Measurements from ENCODE around the gene GSTM1. TPM values are rescaled to one million over a fixed set of nuclear protein-coding genes. Genes with fewer than 3 reads are reported as not detected.

GSTM1 gene
- polyA plus RNA-seq, 10 donors = 0.28 to 59.1 (median 1.2) TPM; not detected in 1

DNA sequence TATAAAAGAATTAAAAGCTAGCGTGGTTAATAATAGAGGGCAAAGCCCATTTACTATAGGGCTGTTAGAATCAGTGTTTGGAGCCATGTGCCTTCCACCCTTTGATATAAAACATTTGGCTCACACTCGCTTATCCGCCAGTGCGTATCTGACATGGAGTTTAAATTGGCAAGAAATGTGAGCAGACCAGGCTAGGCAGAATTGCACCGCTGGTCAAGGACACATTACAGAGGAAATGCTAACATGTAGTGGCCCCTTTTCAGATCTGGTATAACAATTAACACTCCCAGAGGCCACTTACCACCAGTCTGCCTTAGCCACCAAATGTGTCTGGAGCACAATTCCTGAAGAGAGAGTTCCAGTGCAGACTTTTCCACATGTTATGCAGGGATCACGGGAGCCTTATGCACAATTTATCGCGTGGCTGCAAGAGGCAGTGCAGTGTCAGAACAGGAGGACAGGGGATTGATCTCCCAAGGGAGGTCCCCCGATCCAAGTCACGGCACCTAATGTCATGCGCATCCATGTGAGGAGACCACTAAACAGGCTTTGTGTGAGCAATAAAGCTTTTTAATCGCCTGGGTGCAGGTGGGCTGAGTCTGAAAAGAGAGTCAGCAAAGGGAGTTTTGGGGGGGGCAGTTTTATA, 39.2 kb downstream of the GSTM1 start:
- DNase-seq = no peak

DNA sequence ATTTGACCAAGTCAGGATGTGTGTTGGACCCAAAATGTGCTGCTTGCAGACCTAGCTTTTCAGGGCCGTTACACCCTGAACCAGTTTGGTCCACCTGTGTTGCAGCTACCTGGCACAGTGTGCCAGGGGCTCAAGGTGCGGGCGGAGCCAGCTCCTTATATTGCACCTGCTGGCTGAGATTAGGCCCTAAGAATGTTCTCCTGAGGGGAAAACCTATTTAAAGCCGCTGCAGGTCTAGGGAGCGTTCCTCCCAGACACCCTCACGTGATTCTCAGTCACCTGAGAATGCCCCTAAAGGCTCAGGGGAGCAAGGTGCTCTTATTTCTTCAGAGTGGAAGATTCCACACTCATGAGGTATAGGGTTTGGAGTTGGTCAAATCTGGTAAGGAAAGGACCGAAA, 41.3 kb downstream of the GSTM1 start:
- no peak for DNase-seq

DNA sequence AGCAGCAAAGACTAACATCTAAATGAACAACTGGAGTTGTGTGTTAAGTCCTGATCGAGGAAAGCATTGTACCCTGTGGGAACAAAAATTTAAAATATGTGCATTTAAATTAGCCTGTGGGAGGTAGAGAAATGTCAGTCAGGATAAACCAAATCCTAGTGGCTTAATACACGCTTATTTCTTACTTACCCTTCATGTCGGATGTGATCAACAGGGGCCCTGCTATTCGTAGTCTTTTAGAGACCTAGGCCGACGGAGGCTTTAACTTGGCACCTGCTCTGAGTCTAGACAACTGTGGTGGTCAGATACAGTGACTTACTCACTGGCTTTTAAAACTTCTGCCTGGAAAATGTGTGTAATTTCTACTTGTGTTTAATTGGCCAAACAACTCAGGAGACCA, 43.0 kb downstream of the GSTM1 start:
- no peak for DNase-seq

GRCh38 chr1:109732390-109732881, 44.8 kb downstream of the GSTM1 start:
- DNase-seq = no peak

- no peak for DNase-seq
Measured at GRCh38 chr1:109733236-109733870, 45.7 kb downstream of the GSTM1 start.

DNA sequence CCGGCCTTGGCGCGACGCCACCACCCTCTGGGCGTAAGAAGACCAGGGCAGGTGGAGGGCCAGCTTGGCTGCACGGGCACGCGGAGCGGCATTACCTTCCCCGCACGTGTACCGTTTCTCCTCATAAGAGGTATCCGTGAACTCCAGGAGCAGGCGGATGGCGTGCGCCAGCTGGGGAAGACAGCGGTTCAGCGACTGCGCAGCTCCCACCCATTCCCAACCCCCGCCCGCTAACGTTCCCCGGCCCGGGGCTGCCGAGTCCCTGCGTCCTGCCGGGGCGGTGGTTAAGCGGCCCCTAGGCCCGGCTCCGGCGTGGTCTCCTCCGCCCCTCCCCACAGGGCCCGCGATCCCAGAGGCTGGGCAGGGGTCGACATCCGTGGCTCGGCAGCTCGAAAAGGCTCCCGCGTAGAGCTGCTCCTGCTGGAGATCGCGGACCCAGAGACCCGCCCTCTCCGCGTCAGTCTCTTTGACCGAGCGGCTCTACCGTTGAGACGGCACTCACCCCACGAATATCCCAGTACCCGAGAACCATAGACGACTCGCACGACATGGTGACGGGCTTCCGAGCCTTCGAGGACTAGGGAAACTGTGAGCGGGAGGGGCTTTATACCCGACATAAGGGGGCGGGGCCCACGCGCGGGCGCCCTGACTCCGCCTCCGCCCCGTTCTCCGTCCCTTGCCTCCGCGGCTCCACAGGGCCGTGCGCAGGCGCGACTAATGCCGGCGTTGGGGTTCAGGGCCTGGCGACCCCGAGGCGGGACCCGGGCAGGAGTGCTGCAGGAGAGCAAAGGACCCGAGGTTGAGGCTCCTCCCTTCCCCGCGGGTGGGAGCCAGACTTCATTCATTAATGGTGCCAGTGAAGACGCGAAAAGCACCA, 52.4 kb downstream of the GSTM1 start:
- DNase-seq = peak; percentile 66 to 94 (median 84)

DNA sequence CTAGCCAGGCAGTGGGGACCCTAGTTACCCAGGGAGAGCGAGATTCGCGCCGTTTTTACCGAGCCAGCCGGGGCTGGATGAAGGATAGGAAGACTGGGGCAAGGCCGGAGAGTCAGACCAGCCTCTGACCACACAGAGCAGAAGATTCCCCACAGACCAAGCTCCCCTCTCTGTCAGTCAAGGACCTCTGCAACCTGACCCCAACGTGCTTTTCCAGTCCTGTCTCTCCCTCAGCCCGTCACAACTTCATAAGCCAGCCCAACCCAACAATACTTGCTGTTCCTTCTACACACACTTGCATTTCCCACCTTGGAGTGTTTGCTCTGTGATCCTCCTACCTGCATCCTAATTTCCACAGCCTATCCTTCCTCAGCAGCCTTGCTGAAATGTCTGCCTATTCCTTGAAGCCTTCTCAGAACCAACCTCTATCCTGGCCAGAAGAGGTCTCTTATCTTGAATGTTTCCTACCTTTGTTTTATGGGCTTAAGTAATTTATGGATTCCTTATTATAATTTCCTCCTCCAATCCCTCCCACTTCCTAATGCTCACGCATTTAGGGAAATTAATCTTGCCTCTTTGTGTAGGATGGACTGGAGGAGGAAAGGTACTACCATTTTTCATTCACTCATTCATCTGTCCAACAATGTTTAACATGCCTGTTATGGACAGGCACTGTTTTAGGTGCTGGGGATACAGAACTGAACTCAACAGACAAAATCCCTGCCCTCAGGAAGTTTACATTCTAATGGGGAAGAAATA, 53.2 kb downstream of the GSTM1 start, which contains the start of gene GSTM3:
Gene GSTM3, minus strand, starts transcription at position 424 of the 759 bp plus-strand sequence. CDS start 751 bp downstream, outside the sequence.
- DNase-seq = peak in 1 of 3 donors; percentile 9

Other genes with a start within 250 kb of the GSTM1 start
- 100 to 1,000 TPM in 9 of 10 donors, 10 to 100 TPM in 1; 90.2 to 305 (median 215) TPM for gene SYPL2, start 221.3 kb upstream of the GSTM1 start, polyA plus RNA-seq (ENCODE audit: insufficient read length in 10 of 10)
- gene ATXN7L2, start 203.9 kb upstream of the GSTM1 start, polyA plus RNA-seq (ENCODE audit: insufficient read length in 10 of 10) = 10 to 100 TPM; 11.8 to 32.9 (median 20.8) TPM
- 10 to 100 TPM in 4 of 10 donors, 1 to 10 TPM in 6; 6.2 to 12.4 (median 9.2) TPM for gene CYB561D1, start 193.7 kb upstream of the GSTM1 start, polyA plus RNA-seq (ENCODE audit: insufficient read length in 10 of 10)
- 10 to 100 TPM in 6 of 10 donors, 1 to 10 TPM in 4; 8.8 to 16.9 (median 10.7) TPM for gene AMIGO1, start 178.1 kb upstream of the GSTM1 start, polyA plus RNA-seq (ENCODE audit: insufficient read length in 10 of 10)
- 1 to 10 TPM in 9 of 10 donors, under 1 TPM in 1; 0.95 to 2.4 (median 1.6) TPM for gene GPR61, start 147.9 kb upstream of the GSTM1 start, polyA plus RNA-seq (ENCODE audit: insufficient read length in 10 of 10)
- gene GNAI3, start 139.2 kb upstream of the GSTM1 start, polyA plus RNA-seq (ENCODE audit: insufficient read length in 10 of 10) = 1 to 10 TPM; 6.7 to 9.7 (median 8.2) TPM
- gene GNAT2, start 68.2 kb upstream of the GSTM1 start, polyA plus RNA-seq (ENCODE audit: insufficient read length in 10 of 10) = under 1 TPM in 1 of 10 donors, not detected in 9; 0.19 TPM
- 10 to 100 TPM; 26.0 to 41.4 (median 34.1) TPM for gene AMPD2, start 68.0 kb upstream of the GSTM1 start, polyA plus RNA-seq (ENCODE audit: insufficient read length in 10 of 10)
- 10 to 100 TPM; 12.9 to 25.9 (median 20.7) TPM for gene GSTM4, start 31.7 kb upstream of the GSTM1 start, polyA plus RNA-seq (ENCODE audit: insufficient read length in 10 of 10)
- gene GSTM2, start 19.8 kb upstream of the GSTM1 start, polyA plus RNA-seq (ENCODE audit: insufficient read length in 10 of 10) = 100 to 1,000 TPM; 118 to 193 (median 154) TPM
- gene GSTM5, start 24.4 kb downstream of the GSTM1 start, polyA plus RNA-seq (ENCODE audit: insufficient read length in 10 of 10) = 10 to 100 TPM in 7 of 10 donors, 1 to 10 TPM in 3; 7.3 to 42.1 (median 13.7) TPM
- gene GSTM3, start 53.2 kb downstream of the GSTM1 start, polyA plus RNA-seq (ENCODE audit: insufficient read length in 10 of 10) = 10 to 100 TPM; 33.5 to 57.6 (median 43.2) TPM
- under 1 TPM in 1 of 10 donors, not detected in 9; 0.19 TPM for gene EPS8L3, start 76.1 kb downstream of the GSTM1 start, polyA plus RNA-seq (ENCODE audit: insufficient read length in 10 of 10)
- gene CSF1, start 223.0 kb downstream of the GSTM1 start, polyA plus RNA-seq (ENCODE audit: insufficient read length in 10 of 10) = 10 to 100 TPM in 4 of 10 donors, 1 to 10 TPM in 6; 7.0 to 13.9 (median 9.3) TPM

All from muscle of back (tissue), 11 donors.